NCI-H82 (cell line): ENCODE measurements around the gene CYB5A.
"Not testable (repeated sequence)": the region's sequence is repeated elsewhere in the genome, so short reads cannot be mapped to it uniquely, and the experiment has no call there.

ENCODE experiments used
- DNase-seq: peaks from one replicate; lab custom pipeline; 2025; lab: John Stamatoyannopoulos, UW

CYB5A gene

GRCh38 chr18:74294526-74294925 lies 2.8 kb upstream of the CYB5A start:
- no peak for DNase-seq

GRCh38 chr18:74292982-74293381 lies 1.2 kb upstream of the CYB5A start:
- DNase-seq, result not testable (repeated sequence)

- no peak for DNase-seq
Measured at GRCh38 chr18:74292541-74292858, 737 bp upstream of the CYB5A start.

- DNase-seq, result no peak
Measured at GRCh38 chr18:74291472-74291770, 342 bp downstream of the CYB5A start.

- DNase-seq, result peak; percentile 17
Measured at GRCh38 chr18:74290794-74291471, 830 bp downstream of the CYB5A start.

- no peak for DNase-seq
Measured at GRCh38 chr18:74290021-74290420, 1.7 kb downstream of the CYB5A start.

GRCh38 chr18:74289137-74289536 lies 2.6 kb downstream of the CYB5A start:
- DNase-seq, result no peak

- DNase-seq, result no peak
Measured at GRCh38 chr18:74288730-74289129, 3.0 kb downstream of the CYB5A start.

GRCh38 chr18:74288041-74288440 lies 3.7 kb downstream of the CYB5A start:
- no peak for DNase-seq

- DNase-seq, result no peak
Measured at GRCh38 chr18:74286856-74287255, 4.9 kb downstream of the CYB5A start.

- DNase-seq, result no peak
Measured at GRCh38 chr18:74286106-74286855, 5.5 kb downstream of the CYB5A start.

- DNase-seq, result not testable (repeated sequence)
Measured at GRCh38 chr18:74285583-74285982, 6.2 kb downstream of the CYB5A start.

GRCh38 chr18:74284980-74285355 lies 6.8 kb downstream of the CYB5A start:
- DNase-seq, result no peak

- DNase-seq, result no peak
Measured at GRCh38 chr18:74284191-74284979, 7.4 kb downstream of the CYB5A start.

- no peak for DNase-seq
Measured at GRCh38 chr18:74283646-74284045, 8.1 kb downstream of the CYB5A start.

GRCh38 chr18:74282755-74283554 lies 8.8 kb downstream of the CYB5A start:
- no peak for DNase-seq

- no peak for DNase-seq
Measured at GRCh38 chr18:74281980-74282754, 9.6 kb downstream of the CYB5A start.

GRCh38 chr18:74281011-74281979 lies 10.5 kb downstream of the CYB5A start:
- DNase-seq, result peak; percentile 8

GRCh38 chr18:74278983-74279382 lies 12.8 kb downstream of the CYB5A start:
- DNase-seq, result no peak

- DNase-seq, result peak; percentile 28
Measured at GRCh38 chr18:74278058-74278457, 13.7 kb downstream of the CYB5A start.
